ENCODE results near the gene ZSCAN10.

ZSCAN10 gene

DNA sequence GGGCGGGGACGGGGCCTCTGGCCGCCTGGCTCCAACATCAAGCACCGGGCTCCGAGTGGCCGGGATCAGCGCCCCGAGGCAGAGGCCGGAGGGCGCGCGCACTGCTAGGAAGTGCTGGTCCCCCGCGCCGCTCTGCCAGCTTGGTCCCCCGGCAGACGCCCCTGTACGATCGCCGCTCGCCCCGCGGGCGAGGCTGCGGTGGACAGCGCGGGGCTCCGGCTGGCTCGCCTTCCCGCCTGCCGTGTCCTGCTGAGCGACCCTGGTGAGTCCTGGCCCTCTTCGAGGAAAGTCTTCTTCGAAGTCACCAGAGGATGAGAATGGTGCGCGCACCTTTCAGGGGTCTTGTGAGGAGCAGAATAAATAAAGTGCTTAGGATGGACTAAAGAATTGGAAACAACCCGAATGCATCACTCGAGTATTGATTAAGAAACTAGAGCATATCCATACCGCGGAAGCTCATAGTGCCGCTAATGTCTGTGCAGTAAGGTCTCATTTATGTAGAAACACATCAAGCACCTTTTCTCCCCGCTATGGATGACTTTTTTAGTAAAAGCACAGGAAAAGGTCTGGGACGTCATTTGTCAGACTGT is 36.1 kb upstream of the ZSCAN10 start:
- no peak for TF ChIP-seq FOXP2 (optimal IDR thresholded peaks at IDR 0.05; ENCODE audit: borderline replicate concordance, extremely low read depth, extremely low read length, insufficient read depth)
- TF ChIP-seq, protein P1, sequence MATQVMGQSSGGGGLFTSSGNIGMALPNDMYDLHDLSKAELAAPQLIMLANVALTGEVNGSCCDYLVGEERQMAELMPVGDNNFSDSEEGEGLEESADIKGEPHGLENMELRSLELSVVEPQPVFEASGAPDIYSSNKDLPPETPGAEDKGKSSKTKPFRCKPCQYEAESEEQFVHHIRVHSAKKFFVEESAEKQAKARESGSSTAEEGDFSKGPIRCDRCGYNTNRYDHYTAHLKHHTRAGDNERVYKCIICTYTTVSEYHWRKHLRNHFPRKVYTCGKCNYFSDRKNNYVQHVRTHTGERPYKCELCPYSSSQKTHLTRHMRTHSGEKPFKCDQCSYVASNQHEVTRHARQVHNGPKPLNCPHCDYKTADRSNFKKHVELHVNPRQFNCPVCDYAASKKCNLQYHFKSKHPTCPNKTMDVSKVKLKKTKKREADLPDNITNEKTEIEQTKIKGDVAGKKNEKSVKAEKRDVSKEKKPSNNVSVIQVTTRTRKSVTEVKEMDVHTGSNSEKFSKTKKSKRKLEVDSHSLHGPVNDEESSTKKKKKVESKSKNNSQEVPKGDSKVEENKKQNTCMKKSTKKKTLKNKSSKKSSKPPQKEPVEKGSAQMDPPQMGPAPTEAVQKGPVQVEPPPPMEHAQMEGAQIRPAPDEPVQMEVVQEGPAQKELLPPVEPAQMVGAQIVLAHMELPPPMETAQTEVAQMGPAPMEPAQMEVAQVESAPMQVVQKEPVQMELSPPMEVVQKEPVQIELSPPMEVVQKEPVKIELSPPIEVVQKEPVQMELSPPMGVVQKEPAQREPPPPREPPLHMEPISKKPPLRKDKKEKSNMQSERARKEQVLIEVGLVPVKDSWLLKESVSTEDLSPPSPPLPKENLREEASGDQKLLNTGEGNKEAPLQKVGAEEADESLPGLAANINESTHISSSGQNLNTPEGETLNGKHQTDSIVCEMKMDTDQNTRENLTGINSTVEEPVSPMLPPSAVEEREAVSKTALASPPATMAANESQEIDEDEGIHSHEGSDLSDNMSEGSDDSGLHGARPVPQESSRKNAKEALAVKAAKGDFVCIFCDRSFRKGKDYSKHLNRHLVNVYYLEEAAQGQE (IDR thresholded peaks at IDR 0.05; ENCODE audit: insufficient read depth in 1 of 2, low read depth in 2 of 2, low read length in 2 of 2): no peak
- peak; percentile 61; the same call in 1 of the 2 replicates for TF ChIP-seq POLR2AphosphoS5 (IDR thresholded peaks at IDR 0.05; ENCODE audit: low read depth, low read length)

DNA sequence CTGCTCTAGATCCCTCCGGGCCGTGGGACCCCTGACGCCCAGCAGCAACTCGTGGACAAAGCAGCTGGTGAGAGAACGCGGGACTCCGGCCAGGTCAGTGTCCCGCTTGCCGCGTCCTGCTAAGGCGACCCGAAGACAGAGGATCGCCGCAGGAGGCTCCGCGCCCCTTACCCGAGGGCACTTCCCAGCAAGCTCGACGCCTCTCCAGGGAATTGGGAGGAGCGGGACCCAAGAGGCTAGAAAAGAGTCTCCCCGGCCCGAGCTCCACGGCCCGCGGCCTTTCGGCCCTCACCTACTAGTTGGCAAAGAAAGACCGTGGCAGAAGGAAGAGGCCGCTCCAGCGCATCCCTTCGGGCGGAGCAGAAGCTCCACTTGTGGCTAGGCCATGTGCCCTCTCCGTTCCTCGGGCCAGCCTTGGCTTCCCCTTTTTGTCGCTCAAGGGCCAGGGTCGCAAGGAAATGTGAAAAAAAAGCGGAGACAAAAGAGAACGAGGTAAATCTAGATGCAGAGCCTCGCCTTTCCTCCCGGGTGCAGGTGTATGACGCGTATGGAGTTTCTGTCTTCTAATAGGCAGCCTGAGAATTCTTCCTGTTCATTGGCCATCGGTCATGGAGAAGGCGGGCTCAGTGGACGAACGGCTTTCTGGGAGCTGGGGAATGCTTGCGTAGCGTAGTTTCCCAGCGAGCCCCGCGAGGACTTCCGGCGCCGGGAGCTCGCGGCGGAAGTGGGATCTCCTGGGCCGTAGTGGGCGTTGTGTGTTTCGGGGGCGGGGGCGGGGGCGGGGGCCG is 35.4 kb upstream of the ZSCAN10 start, which contains the start of gene ZNF213:
Gene ZNF213 (plus strand): TSS at position 692 of the 788 bp plus-strand sequence. CDS start 2,252 bp downstream, outside the sequence.
- TF ChIP-seq POLR2AphosphoS5 (IDR thresholded peaks at IDR 0.05; ENCODE audit: low read depth, low read length) (peak; percentile 79), SIN3A (IDR thresholded peaks at IDR 0.05; ENCODE audit: borderline replicate concordance, insufficient read depth, low read length) (no peak), TAF1 (IDR thresholded peaks at IDR 0.05; ENCODE audit: borderline replicate concordance, insufficient read depth, low read length) (peak; percentile 19; the same call in 1 of the 2 replicates)
- TF ChIP-seq, protein P1 (IDR thresholded peaks at IDR 0.05; ENCODE audit: insufficient read depth in 1 of 2, low read depth in 2 of 2, low read length in 2 of 2): no peak

DNA sequence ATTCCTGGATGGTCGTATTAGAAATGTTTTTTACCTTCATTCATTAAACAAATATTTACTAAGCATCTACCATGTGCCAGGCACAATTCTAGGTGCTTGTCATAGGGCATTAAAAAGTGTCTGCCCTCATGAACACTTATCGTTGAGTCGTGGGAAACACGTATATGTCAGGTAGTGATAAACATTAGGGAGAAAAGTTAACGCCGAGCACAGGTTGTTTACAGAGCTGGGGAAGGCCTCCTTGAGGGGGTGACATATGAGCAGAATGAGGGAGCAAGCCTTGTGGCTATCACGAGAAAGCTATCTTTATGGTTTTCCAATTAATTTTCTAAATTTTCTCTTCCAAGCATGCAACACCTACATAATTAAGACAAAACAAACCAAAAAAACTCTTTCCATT is 34.8 kb upstream of the ZSCAN10 start:
- no peak for TF ChIP-seq FOXP2 (optimal IDR thresholded peaks at IDR 0.05; ENCODE audit: borderline replicate concordance, extremely low read depth, extremely low read length, insufficient read depth)
- TF ChIP-seq TAF1 (IDR thresholded peaks at IDR 0.05; ENCODE audit: borderline replicate concordance, insufficient read depth, low read length): no peak
- TF ChIP-seq SIN3A (IDR thresholded peaks at IDR 0.05; ENCODE audit: borderline replicate concordance, insufficient read depth, low read length): no peak
- TF ChIP-seq, protein P1 (IDR thresholded peaks at IDR 0.05; ENCODE audit: insufficient read depth in 1 of 2, low read depth in 2 of 2, low read length in 2 of 2): no peak
- no peak for TF ChIP-seq POLR2AphosphoS5 (IDR thresholded peaks at IDR 0.05; ENCODE audit: low read depth, low read length)

DNA sequence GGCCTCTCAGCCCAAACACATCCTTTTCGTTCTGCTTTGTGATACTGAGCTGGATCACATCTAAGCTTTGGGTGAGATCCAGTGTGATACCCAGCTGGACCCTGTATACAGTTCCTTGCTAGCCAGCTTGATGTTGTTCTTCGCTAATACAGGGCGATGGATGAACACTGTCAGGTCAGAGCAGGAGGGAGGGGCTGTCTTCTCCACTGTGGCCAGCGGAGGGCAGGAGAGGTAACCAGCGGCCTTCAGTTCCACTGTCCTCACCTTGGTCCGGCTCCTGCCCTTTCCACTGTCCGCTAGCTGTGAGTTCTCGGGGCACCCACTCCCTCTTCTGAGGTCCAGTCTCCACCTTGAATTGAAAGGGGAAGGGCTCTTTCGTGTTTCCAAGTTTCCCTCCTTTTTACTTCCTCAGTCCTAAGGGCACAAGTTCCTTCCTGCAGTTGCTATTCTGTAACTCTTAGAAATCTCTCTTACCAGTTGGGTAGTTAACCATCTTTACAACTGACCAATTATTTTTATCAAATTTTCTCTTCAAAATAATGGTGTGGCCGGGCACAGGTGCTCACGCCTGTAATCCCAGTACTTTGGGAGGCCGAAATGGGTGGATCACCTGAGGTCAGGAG is 32.8 kb upstream of the ZSCAN10 start:
- TF ChIP-seq FOXP2 (optimal IDR thresholded peaks at IDR 0.05; ENCODE audit: borderline replicate concordance, extremely low read depth, extremely low read length, insufficient read depth): no peak
- TF ChIP-seq POLR2AphosphoS5 (IDR thresholded peaks at IDR 0.05; ENCODE audit: low read depth, low read length): no peak
- TF ChIP-seq, protein P1 (IDR thresholded peaks at IDR 0.05; ENCODE audit: insufficient read depth in 1 of 2, low read depth in 2 of 2, low read length in 2 of 2): no peak
- no peak for TF ChIP-seq SIN3A (IDR thresholded peaks at IDR 0.05; ENCODE audit: borderline replicate concordance, insufficient read depth, low read length)
- no peak for TF ChIP-seq TAF1 (IDR thresholded peaks at IDR 0.05; ENCODE audit: borderline replicate concordance, insufficient read depth, low read length)

All from PFSK-1 (cell line).